Omental fat pad (tissue), 4 donors: Measurements from ENCODE around the gene KIF3B. TPM values are rescaled to one million over a fixed set of nuclear protein-coding genes. Genes with fewer than 3 reads are reported as not detected.

Source experiments
- ATAC-seq: fragments of 150-250 bp; one replicate; pipeline ENCODE4 v1.9.1; 2016; ENCODE audit warnings: mild to moderate bottlenecking, moderate library complexity; ENCODE audit not compliant: low FRiP score
- DNase-seq: peaks from one replicate; pipeline ENCODE4 v3.0.0-alpha.2; 2019; ENCODE audit warnings: low spot score
- CTCF ChIP-seq, 3 donors: fragments of 450-650 bp; IDR thresholded peaks; one replicate each; pipeline ENCODE4 v1.5.1; 2016 to 2017; ENCODE audit warnings: antibody characterized with exemption in 3 of 3, mild to moderate bottlenecking in 3 of 3, moderate library complexity in 2 of 3
- total RNA-seq, 4 donors: library from RNA; depleted of rRNA; stranded (reverse); fragments of >200 nt; gene quantifications; one replicate each; pipeline ENCODE4 v1.1.0, GENCODE V29; 2016

Gene KIF3B
- total RNA-seq, 4 donors from 2014 or later: 19.9 to 25.4 (median 22.7) TPM

GRCh38 chr20:32302507-32302872 lies 25.0 kb downstream of the KIF3B start:
- ATAC-seq: no peak
- no peak for TF ChIP-seq CTCF (IDR thresholded peaks at IDR 0.05)

GRCh38 chr20:32304131-32304746 lies 26.8 kb downstream of the KIF3B start:
- ATAC-seq (no peak), DNase-seq (no peak)
- no peak for TF ChIP-seq CTCF (IDR thresholded peaks at IDR 0.05)

More at GRCh38 chr20:32302507-32302872, 25.0 kb downstream of the KIF3B start:
- DNase-seq: no peak

GRCh38 chr20:32312718-32313424 lies 35.4 kb downstream of the KIF3B start:
- no peak for TF ChIP-seq CTCF (IDR thresholded peaks at IDR 0.05)
- no peak for ATAC-seq
- DNase-seq: no peak

GRCh38 chr20:32314768-32315167 lies 37.3 kb downstream of the KIF3B start:
- TF ChIP-seq CTCF (IDR thresholded peaks at IDR 0.05): no peak
- ATAC-seq (no peak), DNase-seq (no peak)

- ATAC-seq: no peak
- TF ChIP-seq CTCF (IDR thresholded peaks at IDR 0.05): no peak
- DNase-seq: no peak
These were observed 37.9 kb downstream of the KIF3B start for GRCh38 chr20:32315399-32315798.

GRCh38 chr20:32315891-32316290 lies 38.4 kb downstream of the KIF3B start:
- TF ChIP-seq CTCF (IDR thresholded peaks at IDR 0.05): no peak
- ATAC-seq: no peak
- DNase-seq: no peak

- DNase-seq (no peak), ATAC-seq (no peak)
- no peak for TF ChIP-seq CTCF (IDR thresholded peaks at IDR 0.05)
These were observed 39.2 kb downstream of the KIF3B start for GRCh38 chr20:32316667-32317066.
